ENCODE results near the gene FMNL3.
"Not testable (repeated sequence)": the region's sequence is repeated elsewhere in the genome, so short reads cannot be mapped to it uniquely, and the experiment has no call there.

Gene FMNL3

DNA sequence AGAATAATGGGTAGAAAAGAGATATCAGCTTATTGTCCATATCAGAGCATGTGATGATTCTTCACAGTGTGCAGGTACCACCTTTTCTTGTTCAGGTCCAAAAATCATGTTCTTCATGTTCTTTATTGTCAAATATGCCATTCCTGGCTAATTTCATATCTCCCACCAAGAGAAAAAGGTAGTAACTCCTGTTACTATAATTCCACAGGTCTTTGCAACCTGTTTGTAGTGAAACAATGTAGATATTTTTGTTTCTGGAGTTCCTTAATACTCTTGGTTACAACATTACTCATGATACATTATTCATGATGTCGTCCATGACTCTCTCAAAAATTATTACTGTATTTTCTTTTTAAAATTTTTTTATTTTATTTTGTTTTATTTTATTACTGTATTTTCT is 22.8 kb upstream of the FMNL3 start:
- no peak overlapping the region for H3K4me3 ChIP-seq (ENCODE audit: low read length)
- TF ChIP-seq CTCF (conservative IDR thresholded peaks at IDR 0.05; ENCODE audit: low read depth, low read length) = no peak
- no peak for DNase-seq (ENCODE audit: low read depth)

- DNase-seq (ENCODE audit: low read depth) = no peak
- no peak overlapping the region for H3K4me3 ChIP-seq (ENCODE audit: low read length)
- TF ChIP-seq CTCF (conservative IDR thresholded peaks at IDR 0.05; ENCODE audit: low read depth, low read length) = no peak
Measured at GRCh38 chr12:49728446-49728845, 21.2 kb upstream of the FMNL3 start.

DNA sequence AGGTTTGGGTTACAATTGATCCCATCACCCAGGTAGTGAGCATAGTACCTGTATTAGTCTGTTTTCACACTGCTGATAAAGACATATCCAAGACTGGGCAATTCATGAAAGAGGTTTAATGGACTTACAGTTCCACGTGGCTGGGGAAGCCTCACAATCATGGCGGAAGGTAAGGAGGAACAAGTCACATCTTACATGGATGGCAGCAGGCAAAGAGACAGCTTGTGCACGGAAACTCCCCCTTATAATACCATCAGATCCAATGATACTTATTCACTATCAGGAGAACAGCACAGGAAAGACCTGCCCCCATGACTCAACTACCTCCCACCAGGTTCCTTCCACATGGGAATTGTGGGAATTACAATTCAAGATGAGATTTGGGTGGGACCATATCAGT is 14.2 kb upstream of the FMNL3 start:
- H3K4me3 ChIP-seq (ENCODE audit: low read length); DNase-seq (ENCODE audit: low read depth): not testable (repeated sequence)

DNA sequence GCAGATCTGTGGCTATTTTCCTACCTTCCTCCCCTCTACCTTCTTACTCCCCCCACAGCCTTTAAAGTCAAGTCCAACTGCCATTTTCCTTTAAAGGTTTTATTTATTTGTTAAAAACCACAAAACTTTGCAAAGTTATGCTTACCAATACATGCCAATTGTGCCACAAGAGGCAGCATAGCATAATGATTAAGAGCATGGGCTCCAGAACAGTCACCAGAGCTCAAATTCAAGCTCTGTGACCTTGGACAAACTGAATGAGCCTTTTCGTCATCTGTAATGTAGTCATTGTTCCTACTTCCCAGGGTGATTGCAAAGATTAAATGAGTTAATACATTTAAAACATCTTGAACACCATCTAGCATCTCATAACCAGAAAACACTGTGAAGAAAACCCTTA is 13.0 kb upstream of the FMNL3 start:
- H3K4me3 ChIP-seq (ENCODE audit: low read length) = no peak overlapping the region
- peak; percentile 19 for TF ChIP-seq CTCF (conservative IDR thresholded peaks at IDR 0.05; ENCODE audit: low read depth, low read length)
- no peak for DNase-seq (ENCODE audit: low read depth)

- DNase-seq (ENCODE audit: low read depth); H3K4me3 ChIP-seq (ENCODE audit: low read length): not testable (repeated sequence)
Measured at GRCh38 chr12:49717800-49718199, 10.6 kb upstream of the FMNL3 start.

DNA sequence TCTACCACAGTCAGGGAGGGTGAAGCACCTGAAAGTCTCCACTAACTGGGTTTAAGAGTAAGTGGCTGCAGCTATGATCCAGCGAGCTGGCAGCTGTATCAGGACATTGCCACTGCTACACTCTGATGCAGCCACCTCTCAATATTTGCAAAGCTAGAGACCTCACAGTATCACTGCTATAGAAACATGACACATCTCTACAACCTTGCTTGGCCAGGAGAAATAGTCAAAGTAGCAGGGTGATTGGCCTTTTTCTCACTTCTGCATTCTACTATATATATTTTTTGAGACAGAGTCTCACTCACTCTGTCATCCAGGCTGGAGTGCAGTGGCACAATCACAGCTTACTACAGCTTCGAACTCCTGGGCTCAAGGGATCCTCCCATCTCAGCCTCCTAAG is 9.3 kb upstream of the FMNL3 start:
- DNase-seq (ENCODE audit: low read depth) = no peak
- H3K4me3 ChIP-seq (ENCODE audit: low read length) = no peak overlapping the region
- no peak for TF ChIP-seq CTCF (conservative IDR thresholded peaks at IDR 0.05; ENCODE audit: low read depth, low read length)

- DNase-seq (ENCODE audit: low read depth); H3K4me3 ChIP-seq (ENCODE audit: low read length): not testable (repeated sequence)
Measured at GRCh38 chr12:49713952-49714351, 6.7 kb upstream of the FMNL3 start.

DNA sequence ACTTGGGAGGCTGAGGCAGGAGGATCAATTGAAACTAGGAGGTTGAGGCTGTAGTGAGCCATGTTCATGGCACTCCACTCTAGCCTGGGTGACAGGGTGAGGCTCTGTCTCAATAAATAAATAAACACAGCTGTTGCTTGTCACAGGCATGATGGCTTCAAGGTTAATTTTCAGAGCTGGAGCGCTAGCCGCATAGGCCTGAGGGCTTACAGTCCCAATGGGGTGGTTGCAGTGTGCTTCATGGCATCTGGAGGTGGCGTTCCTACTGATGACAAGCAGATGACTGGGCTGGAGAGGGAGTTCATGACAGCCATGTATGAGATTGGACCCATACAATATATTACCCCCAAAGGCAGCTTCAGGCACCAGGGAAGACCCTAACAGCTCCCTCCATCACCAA is 1.6 kb upstream of the FMNL3 start:
- H3K4me3 ChIP-seq (ENCODE audit: low read length) = no peak overlapping the region
- TF ChIP-seq CTCF (conservative IDR thresholded peaks at IDR 0.05; ENCODE audit: low read depth, low read length) = no peak
- DNase-seq (ENCODE audit: low read depth) = no peak

- no peak for TF ChIP-seq CTCF (conservative IDR thresholded peaks at IDR 0.05; ENCODE audit: low read depth, low read length)
- DNase-seq (ENCODE audit: low read depth) = no peak
- H3K4me3 ChIP-seq (ENCODE audit: low read length) = no peak overlapping the region
Measured at GRCh38 chr12:49707812-49708147, 575 bp upstream of the FMNL3 start.
